ENCODE measurements around the gene NSUN6.

The NSUN6 gene

GRCh38 chr10:18551473-18551872 lies 99.9 kb downstream of the NSUN6 start:
- Histone ChIP-seq H3K9me3 (no peaks in the 10 kb centered on the region; the same call in 1 of the 2 replicates), H3K36me3 (replicated peaks) (peaks cover 8% of the 10 kb centered on the region), H3K27me3 (ENCODE audit: low read depth) (no peaks in the 10 kb centered on the region), H3K4me3 (no peak overlapping the region), H3K4me1 (peaks cover 5% of the 10 kb centered on the region)
- in situ Hi-C loops (cut with MboI; ENCODE audit: low sequenced_read_pairs): no loop called here
- no peak for DNase-seq (ENCODE audit: low spot score in 2 of 2)

- DNase-seq (ENCODE audit: low spot score in 2 of 2): no peak
- Histone ChIP-seq H3K9me3 (no peaks in the 10 kb centered on the region), H3K4me1 (peaks cover 5% of the 10 kb centered on the region), H3K36me3 (replicated peaks) (peaks cover 12% of the 10 kb centered on the region), H3K27me3 (ENCODE audit: low read depth) (no peaks in the 10 kb centered on the region), H3K4me3 (no peak overlapping the region)
- in situ Hi-C loops (cut with MboI; ENCODE audit: low sequenced_read_pairs): no loop called here
Measured at GRCh38 chr10:18549105-18549504, 102.3 kb downstream of the NSUN6 start.

- Histone ChIP-seq H3K4me3 (no peak overlapping the region), H3K27me3 (ENCODE audit: low read depth) (no peaks in the 10 kb centered on the region), H3K9me3 (no peaks in the 10 kb centered on the region), H3K4me1 (peaks cover 5% of the 10 kb centered on the region), H3K36me3 (replicated peaks) (peaks cover 14% of the 10 kb centered on the region)
- no peak for DNase-seq (ENCODE audit: low spot score in 2 of 2)
- in situ Hi-C loops (cut with MboI; ENCODE audit: low sequenced_read_pairs): no loop called here
Measured at GRCh38 chr10:18545621-18546305, 105.6 kb downstream of the NSUN6 start.

GRCh38 chr10:18542832-18543231 lies 108.6 kb downstream of the NSUN6 start:
- Histone ChIP-seq H3K4me1 (peaks cover 4% of the 10 kb centered on the region), H3K27me3 (ENCODE audit: low read depth) (no peaks in the 10 kb centered on the region), H3K4me3 (no peak overlapping the region), H3K36me3 (replicated peaks) (peaks cover 31% of the 10 kb centered on the region), H3K9me3 (no peaks in the 10 kb centered on the region)
- DNase-seq (ENCODE audit: low spot score in 2 of 2): no peak
- in situ Hi-C loops (cut with MboI; ENCODE audit: low sequenced_read_pairs): no loop called here

GRCh38 chr10:18540195-18540594 lies 111.2 kb downstream of the NSUN6 start:
- Histone ChIP-seq H3K36me3 (replicated peaks) (peaks cover 39% of the 10 kb centered on the region), H3K4me3 (no peak overlapping the region), H3K27me3 (ENCODE audit: low read depth) (no peaks in the 10 kb centered on the region), H3K9me3 (no peaks in the 10 kb centered on the region), H3K4me1 (no peaks in the 10 kb centered on the region)
- in situ Hi-C loops (cut with MboI; ENCODE audit: low sequenced_read_pairs): no loop called here
- no peak for DNase-seq (ENCODE audit: low spot score in 2 of 2)

GRCh38 chr10:18539335-18539734 lies 112.1 kb downstream of the NSUN6 start:
- H3K9me3 ChIP-seq: no peaks in the 10 kb centered on the region
- in situ Hi-C loops (cut with MboI; ENCODE audit: low sequenced_read_pairs): loop anchor here (5.0 kb wide), 1 partner anchor 43 kb away; no protein-coding TSS in a partner anchor
- DNase-seq (ENCODE audit: low spot score in 2 of 2): no peak
- no peak overlapping the region for H3K4me3 ChIP-seq
- H3K4me1 ChIP-seq: no peaks in the 10 kb centered on the region
- peaks cover 37% of the 10 kb centered on the region for H3K36me3 ChIP-seq (replicated peaks)
- no peaks in the 10 kb centered on the region for H3K27me3 ChIP-seq (ENCODE audit: low read depth)

GRCh38 chr10:18533896-18534295 lies 117.5 kb downstream of the NSUN6 start:
- Histone ChIP-seq H3K4me1 (no peaks in the 10 kb centered on the region), H3K27me3 (ENCODE audit: low read depth) (no peaks in the 10 kb centered on the region), H3K9me3 (no peaks in the 10 kb centered on the region), H3K36me3 (replicated peaks) (peaks cover 25% of the 10 kb centered on the region), H3K4me3 (no peak overlapping the region)
- no peak for DNase-seq (ENCODE audit: low spot score in 2 of 2)
- in situ Hi-C loops (cut with MboI; ENCODE audit: low sequenced_read_pairs): no loop called here

- Histone ChIP-seq H3K27me3 (ENCODE audit: low read depth) (no peaks in the 10 kb centered on the region), H3K4me3 (no peak overlapping the region), H3K4me1 (no peaks in the 10 kb centered on the region), H3K36me3 (replicated peaks) (peaks cover 29% of the 10 kb centered on the region), H3K9me3 (no peaks in the 10 kb centered on the region)
- DNase-seq (ENCODE audit: low spot score in 2 of 2): no peak
- in situ Hi-C loops (cut with MboI; ENCODE audit: low sequenced_read_pairs): no loop called here
Measured at GRCh38 chr10:18532881-18533535, 118.4 kb downstream of the NSUN6 start.

GRCh38 chr10:18528292-18528691 lies 123.1 kb downstream of the NSUN6 start:
- DNase-seq (ENCODE audit: low spot score in 2 of 2): no peak
- Histone ChIP-seq H3K36me3 (replicated peaks) (peaks cover 13% of the 10 kb centered on the region), H3K27me3 (ENCODE audit: low read depth) (no peaks in the 10 kb centered on the region), H3K4me3 (no peak overlapping the region), H3K9me3 (no peaks in the 10 kb centered on the region), H3K4me1 (no peaks in the 10 kb centered on the region)
- in situ Hi-C loops (cut with MboI; ENCODE audit: low sequenced_read_pairs): no loop called here

GRCh38 chr10:18527687-18528086 lies 123.7 kb downstream of the NSUN6 start:
- Histone ChIP-seq H3K36me3 (replicated peaks) (peaks cover 13% of the 10 kb centered on the region), H3K4me3 (no peak overlapping the region), H3K27me3 (ENCODE audit: low read depth) (no peaks in the 10 kb centered on the region), H3K9me3 (no peaks in the 10 kb centered on the region), H3K4me1 (no peaks in the 10 kb centered on the region)
- no peak for DNase-seq (ENCODE audit: low spot score in 2 of 2)
- in situ Hi-C loops (cut with MboI; ENCODE audit: low sequenced_read_pairs): no loop called here

- Histone ChIP-seq H3K4me1 (no peaks in the 10 kb centered on the region), H3K4me3 (no peak overlapping the region), H3K36me3 (replicated peaks) (peaks cover 31% of the 10 kb centered on the region), H3K27me3 (ENCODE audit: low read depth) (no peaks in the 10 kb centered on the region), H3K9me3 (no peaks in the 10 kb centered on the region)
- DNase-seq (ENCODE audit: low spot score in 2 of 2): no peak
- in situ Hi-C loops (cut with MboI; ENCODE audit: low sequenced_read_pairs): no loop called here
Measured at GRCh38 chr10:18523858-18524257, 127.5 kb downstream of the NSUN6 start.

GRCh38 chr10:18523025-18523424 lies 128.4 kb downstream of the NSUN6 start:
- Histone ChIP-seq H3K9me3 (no peaks in the 10 kb centered on the region), H3K4me1 (no peaks in the 10 kb centered on the region), H3K36me3 (replicated peaks) (peaks cover 26% of the 10 kb centered on the region), H3K4me3 (no peak overlapping the region), H3K27me3 (ENCODE audit: low read depth) (no peaks in the 10 kb centered on the region)
- in situ Hi-C loops (cut with MboI; ENCODE audit: low sequenced_read_pairs): no loop called here
- DNase-seq (ENCODE audit: low spot score in 2 of 2): no peak

- Histone ChIP-seq H3K36me3 (replicated peaks) (peaks cover 22% of the 10 kb centered on the region), H3K9me3 (no peaks in the 10 kb centered on the region), H3K4me1 (peaks cover 10% of the 10 kb centered on the region), H3K27me3 (ENCODE audit: low read depth) (no peaks in the 10 kb centered on the region), H3K4me3 (no peak overlapping the region)
- peak in 1 of 2 experiments; percentile 13 for DNase-seq (ENCODE audit: low spot score in 2 of 2)
- in situ Hi-C loops (cut with MboI; ENCODE audit: low sequenced_read_pairs): no loop called here
Measured at GRCh38 chr10:18516851-18517250, 134.5 kb downstream of the NSUN6 start.

- no peak for DNase-seq (ENCODE audit: low spot score in 2 of 2)
- Histone ChIP-seq H3K27me3 (ENCODE audit: low read depth) (no peaks in the 10 kb centered on the region), H3K4me1 (peaks cover 10% of the 10 kb centered on the region), H3K4me3 (no peak overlapping the region), H3K36me3 (replicated peaks) (peaks cover 4% of the 10 kb centered on the region), H3K9me3 (no peaks in the 10 kb centered on the region)
- in situ Hi-C loops (cut with MboI; ENCODE audit: low sequenced_read_pairs): no loop called here
Measured at GRCh38 chr10:18514537-18514936, 136.8 kb downstream of the NSUN6 start.

All from HAP-1 (cell line).